Sigmoid colon (tissue), 4 donors: ENCODE results near the gene FMO1.

Experiments used
- CTCF ChIP-seq, 4 experiments: fragments of 450-650 bp in 3 of 4; fragments of 200-600 bp in 1 of 4; IDR thresholded peaks; one replicate each; pipeline ENCODE4 v1.5.1; 2016 to 2019; ENCODE audit warnings: antibody characterized with exemption in 4 of 4, mild to moderate bottlenecking in 3 of 4, moderate library complexity in 2 of 4
- POLR2AphosphoS5 ChIP-seq, 4 donors: sonication (generic); formaldehyde crosslinking; IDR thresholded peaks; one replicate each; pipeline ENCODE4 v1.6.1; 2017; ENCODE audit warnings: antibody characterized with exemption in 4 of 4

GRCh38 chr1:171270806-171271205, 22.5 kb downstream of the FMO1 start:
- TF ChIP-seq CTCF (IDR thresholded peaks at IDR 0.05) (no peak), POLR2AphosphoS5 (IDR thresholded peaks at IDR 0.05) (no peak)
